Neural crest cell (in vitro differentiated cells): ENCODE results near the gene SOCS3. TPM values are rescaled to one million over a fixed set of nuclear protein-coding genes. Genes with fewer than 3 reads are reported as not detected.
A peak's percentile ranks its signal among the peaks of the same experiment; 100 is the strongest.

Source experiments
- DNase-seq: peaks from one replicate; pipeline ENCODE4 v3.0.0; 2021; ENCODE audit warnings: low read depth, mixed read lengths, low spot score
- H3K27ac Mint-ChIP-seq: one replicate; pipeline ENCODE4 v1.8.0; 2021; ENCODE audit warnings: mild to moderate bottlenecking, mixed read lengths; ENCODE audit not compliant: unreplicated experiment
- H3K27me3 Mint-ChIP-seq: 2 replicates; pipeline ENCODE4 v1.8.0; 2021; ENCODE audit warnings: low read depth, mild to moderate bottlenecking, mixed read lengths
- H3K36me3 Mint-ChIP-seq: 2 replicates; pipeline ENCODE4 v1.8.0; 2021; ENCODE audit warnings: low read depth, mild to moderate bottlenecking, mixed read lengths
- H3K4me1 Mint-ChIP-seq: 2 replicates; pipeline ENCODE4 v1.8.0; 2021; ENCODE audit warnings: mixed read lengths
- H3K4me3 Mint-ChIP-seq: one replicate; pipeline ENCODE4 v1.8.0; 2021; ENCODE audit warnings: mild to moderate bottlenecking, mixed read lengths
- H3K9me3 Mint-ChIP-seq: 2 replicates; pipeline ENCODE4 v1.8.0; 2021; ENCODE audit warnings: mixed read lengths
- total RNA-seq: library from RNA; stranded (reverse); gene quantifications from 2 replicates; pipeline ENCODE4 v1.2.1, GENCODE V29; 2021
- TF ChIP-seq, protein P1 (sequence below): fragments of 200-600 bp; sonication (generic); conservative IDR thresholded peaks from 2 replicates; pipeline ENCODE4 v1.5.0; 2021; ENCODE audit warnings: antibody characterized with exemption, mild to moderate bottlenecking

Gene SOCS3
- total RNA-seq, 1 donor from 2014 or later: 6.1 TPM

GRCh38 chr17:78343187-78343542, 16.7 kb downstream of the SOCS3 start:
- H3K36me3 Mint-ChIP-seq: no peaks in the 10 kb centered on the region
- H3K27ac Mint-ChIP-seq: no peak overlapping the region
- no peaks in the 10 kb centered on the region for H3K9me3 Mint-ChIP-seq
- no peak overlapping the region for H3K4me3 Mint-ChIP-seq
- TF ChIP-seq, protein P1, sequence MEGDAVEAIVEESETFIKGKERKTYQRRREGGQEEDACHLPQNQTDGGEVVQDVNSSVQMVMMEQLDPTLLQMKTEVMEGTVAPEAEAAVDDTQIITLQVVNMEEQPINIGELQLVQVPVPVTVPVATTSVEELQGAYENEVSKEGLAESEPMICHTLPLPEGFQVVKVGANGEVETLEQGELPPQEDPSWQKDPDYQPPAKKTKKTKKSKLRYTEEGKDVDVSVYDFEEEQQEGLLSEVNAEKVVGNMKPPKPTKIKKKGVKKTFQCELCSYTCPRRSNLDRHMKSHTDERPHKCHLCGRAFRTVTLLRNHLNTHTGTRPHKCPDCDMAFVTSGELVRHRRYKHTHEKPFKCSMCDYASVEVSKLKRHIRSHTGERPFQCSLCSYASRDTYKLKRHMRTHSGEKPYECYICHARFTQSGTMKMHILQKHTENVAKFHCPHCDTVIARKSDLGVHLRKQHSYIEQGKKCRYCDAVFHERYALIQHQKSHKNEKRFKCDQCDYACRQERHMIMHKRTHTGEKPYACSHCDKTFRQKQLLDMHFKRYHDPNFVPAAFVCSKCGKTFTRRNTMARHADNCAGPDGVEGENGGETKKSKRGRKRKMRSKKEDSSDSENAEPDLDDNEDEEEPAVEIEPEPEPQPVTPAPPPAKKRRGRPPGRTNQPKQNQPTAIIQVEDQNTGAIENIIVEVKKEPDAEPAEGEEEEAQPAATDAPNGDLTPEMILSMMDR: no peak
- H3K4me1 Mint-ChIP-seq: peaks cover 4% of the 10 kb centered on the region
- H3K27me3 Mint-ChIP-seq: peaks cover 21% of the 10 kb centered on the region
- DNase-seq: no peak

DNA sequence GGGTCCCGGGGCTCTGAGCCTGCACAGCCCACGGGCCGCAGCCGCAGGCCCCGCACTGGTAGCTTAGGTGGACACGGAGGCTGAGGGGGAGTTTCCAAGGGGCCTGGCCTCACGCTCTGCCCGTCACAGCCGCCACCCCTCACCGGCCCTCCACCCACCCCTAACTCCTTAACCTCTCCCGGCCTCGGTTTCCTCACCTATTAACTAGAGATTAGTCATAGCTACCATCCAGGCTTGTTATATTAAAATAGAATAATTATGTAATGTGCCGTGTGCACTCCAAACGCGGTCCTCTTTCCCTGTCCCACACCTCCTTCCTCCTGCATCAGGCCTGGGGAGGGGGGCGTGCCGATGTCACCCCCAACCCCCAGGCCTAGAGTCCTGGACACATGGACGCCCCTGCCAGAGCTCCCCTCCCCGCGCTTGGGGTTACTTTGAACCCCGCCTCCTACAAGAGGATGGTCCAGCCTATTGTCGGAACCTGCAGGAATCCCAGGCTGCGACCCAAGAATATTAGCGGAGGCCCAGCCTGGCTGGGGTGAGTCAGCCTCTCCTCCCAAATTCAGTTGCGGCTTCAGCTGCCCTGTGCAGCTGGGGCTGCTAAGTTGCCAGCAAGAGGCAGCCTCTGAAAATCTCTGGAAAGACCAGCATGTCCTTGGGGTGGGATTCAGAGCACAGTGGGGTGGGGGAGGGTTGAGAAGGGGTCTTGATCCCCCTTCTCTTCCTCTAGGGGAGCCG, 17.3 kb downstream of the SOCS3 start:
- peaks cover 21% of the 10 kb centered on the region for H3K27me3 Mint-ChIP-seq
- H3K36me3 Mint-ChIP-seq: no peaks in the 10 kb centered on the region
- TF ChIP-seq, protein P1: no peak
- DNase-seq: no peak
- H3K4me1 Mint-ChIP-seq: peaks cover 4% of the 10 kb centered on the region
- H3K9me3 Mint-ChIP-seq: no peaks in the 10 kb centered on the region
- H3K4me3 Mint-ChIP-seq: peak overlapping the region; percentile 49
- H3K27ac Mint-ChIP-seq: no peak overlapping the region

DNA sequence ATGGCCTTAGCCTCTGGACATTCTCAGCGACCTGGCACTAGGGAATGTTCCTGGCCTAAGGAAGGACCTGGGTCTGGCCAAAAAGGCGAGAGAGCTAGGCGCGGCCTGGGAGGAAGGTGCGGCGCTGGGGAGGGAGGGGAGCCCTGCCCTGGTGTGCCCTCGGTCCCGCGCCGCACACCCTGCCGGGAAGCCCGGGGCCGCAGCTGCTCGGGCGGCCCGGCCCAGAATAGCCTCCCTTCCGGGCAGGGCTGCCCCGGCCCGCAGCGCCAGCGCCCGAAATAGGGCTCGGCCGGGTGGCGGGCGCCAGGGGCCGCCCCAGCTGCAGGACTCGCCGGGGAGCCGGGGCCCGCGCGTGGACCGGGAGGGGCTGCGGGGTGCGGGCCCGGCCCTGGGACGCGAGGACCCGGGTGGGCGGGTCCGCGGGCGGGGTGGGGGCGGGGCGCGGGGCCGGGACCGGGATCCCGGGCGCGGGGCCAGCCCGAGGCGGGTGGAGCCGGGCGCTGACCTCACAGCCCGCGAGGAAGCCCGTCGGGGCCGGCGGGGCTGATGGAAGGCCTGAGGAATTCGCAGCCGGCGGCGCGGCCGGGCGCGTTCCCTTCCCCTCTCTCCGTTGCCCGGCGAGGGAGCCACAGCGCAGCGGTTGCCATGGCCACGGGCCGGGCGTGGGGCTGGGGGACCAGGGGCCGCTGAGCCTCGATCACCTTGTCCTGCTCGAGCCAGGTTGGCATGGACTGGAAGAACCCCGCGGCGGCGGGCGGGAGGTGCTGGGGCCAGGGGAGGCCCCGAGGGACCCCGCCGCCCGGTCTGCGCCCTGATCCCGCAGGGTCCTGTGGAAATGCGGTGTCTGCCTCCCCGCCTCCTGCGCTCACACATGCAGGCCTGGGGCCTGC, 18.1 kb downstream of the SOCS3 start:
- DNase-seq: peak; percentile 44
- TF ChIP-seq, protein P1: no peak
- no peak overlapping the region for H3K4me3 Mint-ChIP-seq

DNA sequence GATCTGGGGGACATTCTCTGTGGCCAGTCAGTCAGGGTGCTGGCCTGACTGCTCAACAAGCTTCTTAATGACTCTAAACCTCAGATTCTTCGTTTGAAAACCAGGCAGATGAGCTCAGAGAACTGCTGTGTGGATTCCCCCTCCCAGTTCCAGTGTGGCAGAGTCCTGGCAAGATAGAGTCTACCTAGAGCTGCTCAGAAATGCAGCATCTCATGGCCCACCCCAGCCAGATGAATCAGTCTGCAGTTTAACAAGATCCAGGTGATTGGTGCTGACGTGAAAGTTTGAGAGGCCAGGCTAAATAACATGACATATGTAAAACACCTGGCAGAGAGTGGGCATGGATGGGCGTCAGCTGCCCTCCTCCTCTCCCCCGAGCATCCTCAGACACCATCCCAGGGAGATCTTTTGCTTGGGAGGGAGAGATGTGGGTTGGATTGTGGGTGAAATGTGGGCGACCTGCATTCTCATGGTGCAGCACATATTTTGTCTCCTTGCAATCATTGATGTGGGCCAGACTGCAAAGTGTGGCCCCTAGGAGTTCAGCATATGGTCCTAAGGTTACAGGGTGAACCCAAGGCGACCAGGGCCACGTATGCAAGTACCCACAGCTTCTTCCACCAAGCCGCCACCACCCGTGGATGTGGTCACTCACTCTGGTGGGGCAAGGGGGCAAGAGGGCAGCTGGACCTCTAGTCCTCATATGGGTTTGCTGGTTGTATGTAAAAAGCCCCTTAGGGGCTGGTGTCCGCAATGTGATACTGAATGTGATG, 19.5 kb downstream of the SOCS3 start:
- no peaks in the 10 kb centered on the region for H3K36me3 Mint-ChIP-seq

More for the DNA sequence above, 18.1 kb downstream of the SOCS3 start:
- Mint-ChIP-seq H3K36me3 (no peaks in the 10 kb centered on the region), H3K9me3 (no peaks in the 10 kb centered on the region), H3K27me3 (peaks cover 23% of the 10 kb centered on the region), H3K27ac (no peak overlapping the region), H3K4me1 (peaks cover 4% of the 10 kb centered on the region)

More for the DNA sequence above, 19.5 kb downstream of the SOCS3 start:
- TF ChIP-seq, protein P1: no peak
- Mint-ChIP-seq H3K27ac (peak overlapping the region; percentile 6), H3K9me3 (no peaks in the 10 kb centered on the region), H3K4me1 (peaks cover 4% of the 10 kb centered on the region), H3K27me3 (peaks cover 23% of the 10 kb centered on the region), H3K4me3 (peak overlapping the region; percentile 68)
- no peak for DNase-seq
